Measurements from ENCODE around the gene ZNF827.

ZNF827 gene

GRCh38 chr4:145883101-145883694, 55.4 kb downstream of the ZNF827 start:
- Histone ChIP-seq H3K4me3 (ENCODE audit: low read length, poor library complexity, severe bottlenecking) (no peak overlapping the region), H3K4me1 (ENCODE audit: insufficient read depth, low read length, poor library complexity, severe bottlenecking) (peaks cover 57% of the 10 kb centered on the region), H3K36me3 (ENCODE audit: insufficient read depth, low read length) (peaks cover 52% of the 10 kb centered on the region; the same call in 1 of the 2 replicates), H3F3A (ENCODE audit: low read depth) (peaks cover 13% of the 10 kb centered on the region), H3K9me2 (replicated peaks; ENCODE audit: low read depth, low read length) (no peaks in the 10 kb centered on the region), H3K4me2 (ENCODE audit: low read depth, low read length, poor library complexity, severe bottlenecking) (peak overlapping the region; percentile 71), H4K20me1 (ENCODE audit: insufficient read depth, low read length, poor library complexity, severe bottlenecking) (no peaks in the 10 kb centered on the region), H3K27me3 (ENCODE audit: insufficient read depth, low read length, poor library complexity, severe bottlenecking) (no peaks in the 10 kb centered on the region), H2AFZ (ENCODE audit: low read length) (no peak overlapping the region), H3K79me2 (ENCODE audit: insufficient read depth, low read length) (peaks cover 69% of the 10 kb centered on the region), H3K9me3 (ENCODE audit: insufficient read depth, low read depth, low read length) (no peaks in the 10 kb centered on the region), H3K9ac (ENCODE audit: low read depth, low read length, poor library complexity, severe bottlenecking) (peak overlapping the region; percentile 73)
- TF ChIP-seq EZH2phosphoT487 (IDR thresholded peaks at IDR 0.05; ENCODE audit: borderline replicate concordance) (no peak), CTCF (conservative IDR thresholded peaks at IDR 0.05; ENCODE audit: low read length) (no peak)

- Histone ChIP-seq H3F3A (ENCODE audit: low read depth) (peaks cover 13% of the 10 kb centered on the region), H3K79me2 (ENCODE audit: insufficient read depth, low read length) (peaks cover 66% of the 10 kb centered on the region), H3K4me3 (ENCODE audit: low read length, poor library complexity, severe bottlenecking) (peak overlapping the region; percentile 64), H3K27me3 (ENCODE audit: insufficient read depth, low read length, poor library complexity, severe bottlenecking) (no peaks in the 10 kb centered on the region), H3K9me2 (replicated peaks; ENCODE audit: low read depth, low read length) (no peaks in the 10 kb centered on the region), H2AFZ (ENCODE audit: low read length) (no peak overlapping the region), H3K4me1 (ENCODE audit: insufficient read depth, low read length, poor library complexity, severe bottlenecking) (peaks cover 63% of the 10 kb centered on the region), H3K9me3 (ENCODE audit: insufficient read depth, low read depth, low read length) (no peaks in the 10 kb centered on the region), H3K4me2 (ENCODE audit: low read depth, low read length, poor library complexity, severe bottlenecking) (peak overlapping the region; percentile 71), H3K9ac (ENCODE audit: low read depth, low read length, poor library complexity, severe bottlenecking) (peak overlapping the region; percentile 73), H4K20me1 (ENCODE audit: insufficient read depth, low read length, poor library complexity, severe bottlenecking) (no peaks in the 10 kb centered on the region), H3K36me3 (ENCODE audit: insufficient read depth, low read length) (peaks cover 54% of the 10 kb centered on the region; the same call in 1 of the 2 replicates)
- TF ChIP-seq CTCF (conservative IDR thresholded peaks at IDR 0.05; ENCODE audit: low read length), result no peak
- TF ChIP-seq EZH2phosphoT487 (IDR thresholded peaks at IDR 0.05; ENCODE audit: borderline replicate concordance), result no peak
These were observed 56.0 kb downstream of the ZNF827 start for GRCh38 chr4:145882604-145883003.

GRCh38 chr4:145881989-145882388, 56.6 kb downstream of the ZNF827 start:
- Histone ChIP-seq H3K4me1 (ENCODE audit: insufficient read depth, low read length, poor library complexity, severe bottlenecking) (peaks cover 66% of the 10 kb centered on the region), H3F3A (ENCODE audit: low read depth) (peaks cover 13% of the 10 kb centered on the region), H3K27me3 (ENCODE audit: insufficient read depth, low read length, poor library complexity, severe bottlenecking) (no peaks in the 10 kb centered on the region), H4K20me1 (ENCODE audit: insufficient read depth, low read length, poor library complexity, severe bottlenecking) (no peaks in the 10 kb centered on the region), H3K4me3 (ENCODE audit: low read length, poor library complexity, severe bottlenecking) (peak overlapping the region; percentile 64), H3K36me3 (ENCODE audit: insufficient read depth, low read length) (peaks cover 50% of the 10 kb centered on the region; the same call in 1 of the 2 replicates), H3K9me3 (ENCODE audit: insufficient read depth, low read depth, low read length) (no peaks in the 10 kb centered on the region), H3K4me2 (ENCODE audit: low read depth, low read length, poor library complexity, severe bottlenecking) (peak overlapping the region; percentile 71), H2AFZ (ENCODE audit: low read length) (no peak overlapping the region), H3K9ac (ENCODE audit: low read depth, low read length, poor library complexity, severe bottlenecking) (peak overlapping the region; percentile 73), H3K79me2 (ENCODE audit: insufficient read depth, low read length) (peaks cover 62% of the 10 kb centered on the region), H3K9me2 (replicated peaks; ENCODE audit: low read depth, low read length) (no peaks in the 10 kb centered on the region)
- TF ChIP-seq EZH2phosphoT487 (IDR thresholded peaks at IDR 0.05; ENCODE audit: borderline replicate concordance) (no peak), CTCF (conservative IDR thresholded peaks at IDR 0.05; ENCODE audit: low read length) (no peak)

Data from Loucy (cell line).